ENCODE measurements around the gene PPM1K.
A peak's percentile ranks its signal among the peaks of the same experiment; 100 is the strongest.

Gene PPM1K

DNA sequence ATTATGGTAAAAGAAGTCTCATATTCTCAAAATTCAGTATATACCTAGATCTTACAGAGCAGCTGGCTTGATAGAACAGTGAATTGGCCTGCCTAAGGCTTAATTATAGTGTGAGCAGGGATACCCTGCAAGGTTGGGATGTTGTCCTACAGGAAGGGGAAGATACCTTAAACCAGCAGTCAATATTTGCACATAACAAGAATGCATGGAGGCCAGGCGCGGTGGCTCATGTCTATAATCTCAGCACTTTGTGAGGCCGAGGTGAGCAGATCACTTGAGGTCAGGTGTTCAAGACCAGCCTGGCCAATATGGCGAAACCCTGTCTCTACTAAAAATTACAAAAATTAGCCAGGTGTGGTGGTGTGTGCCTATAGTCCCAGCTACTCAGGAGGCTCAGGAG lies 67.2 kb downstream of the PPM1K start:
- no peak for DNase-seq (ENCODE audit: low spot score)

DNA sequence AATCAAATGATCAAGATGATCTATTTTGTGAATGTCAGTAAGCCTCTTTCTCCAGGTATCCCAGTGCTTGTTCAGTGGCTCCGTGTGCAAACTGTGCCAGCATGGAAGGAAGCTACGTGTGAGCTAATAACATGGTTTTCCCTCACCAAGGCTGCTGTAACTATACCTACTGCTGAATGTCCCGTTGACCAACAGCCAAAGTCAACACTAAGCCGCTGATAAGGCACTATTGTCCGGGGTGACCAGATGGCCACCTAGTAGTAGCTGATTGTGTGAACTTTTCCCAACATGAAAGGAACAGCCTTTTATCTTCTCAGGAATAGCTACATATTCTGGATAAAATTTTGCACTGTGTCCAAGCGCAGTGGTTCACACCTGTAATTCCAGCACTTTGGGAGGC lies 68.0 kb downstream of the PPM1K start:
- no peak for DNase-seq (ENCODE audit: low spot score)

DNA sequence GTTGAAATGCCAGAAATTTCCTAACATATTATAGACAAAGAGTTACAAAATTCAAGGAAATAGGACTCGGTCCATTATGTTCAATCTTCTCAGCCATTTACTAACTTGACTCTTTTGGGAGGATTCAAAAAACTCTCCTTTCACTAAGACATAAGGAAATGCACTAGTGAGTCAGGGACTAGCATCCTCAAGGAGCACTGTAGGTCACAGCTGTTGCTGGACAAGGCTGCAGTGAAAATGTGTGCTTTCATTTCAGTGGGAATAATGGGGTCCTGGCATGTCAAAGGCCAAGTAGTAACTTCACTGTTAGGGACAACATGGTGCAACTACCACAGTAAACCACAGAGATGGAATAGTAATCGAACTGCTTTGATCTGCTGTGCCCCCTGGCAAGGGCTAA lies 69.0 kb downstream of the PPM1K start:
- no peak for DNase-seq (ENCODE audit: low spot score)

DNA sequence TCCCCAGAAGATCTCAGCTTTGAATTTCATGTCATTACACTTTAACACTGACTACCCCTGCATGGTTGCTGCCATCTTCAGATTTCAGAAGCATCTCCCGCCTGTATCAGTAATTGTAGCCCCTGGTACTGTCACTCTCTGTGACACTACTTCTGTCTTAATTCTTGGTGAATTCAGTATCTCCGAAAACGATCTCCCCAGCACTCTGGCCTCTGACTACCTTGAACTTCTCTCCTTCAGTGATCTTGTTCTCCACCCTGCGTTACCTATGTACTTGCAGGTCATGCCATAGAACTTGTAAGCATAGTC lies 72.2 kb downstream of the PPM1K start:
- DNase-seq (ENCODE audit: low spot score), result no peak

DNA sequence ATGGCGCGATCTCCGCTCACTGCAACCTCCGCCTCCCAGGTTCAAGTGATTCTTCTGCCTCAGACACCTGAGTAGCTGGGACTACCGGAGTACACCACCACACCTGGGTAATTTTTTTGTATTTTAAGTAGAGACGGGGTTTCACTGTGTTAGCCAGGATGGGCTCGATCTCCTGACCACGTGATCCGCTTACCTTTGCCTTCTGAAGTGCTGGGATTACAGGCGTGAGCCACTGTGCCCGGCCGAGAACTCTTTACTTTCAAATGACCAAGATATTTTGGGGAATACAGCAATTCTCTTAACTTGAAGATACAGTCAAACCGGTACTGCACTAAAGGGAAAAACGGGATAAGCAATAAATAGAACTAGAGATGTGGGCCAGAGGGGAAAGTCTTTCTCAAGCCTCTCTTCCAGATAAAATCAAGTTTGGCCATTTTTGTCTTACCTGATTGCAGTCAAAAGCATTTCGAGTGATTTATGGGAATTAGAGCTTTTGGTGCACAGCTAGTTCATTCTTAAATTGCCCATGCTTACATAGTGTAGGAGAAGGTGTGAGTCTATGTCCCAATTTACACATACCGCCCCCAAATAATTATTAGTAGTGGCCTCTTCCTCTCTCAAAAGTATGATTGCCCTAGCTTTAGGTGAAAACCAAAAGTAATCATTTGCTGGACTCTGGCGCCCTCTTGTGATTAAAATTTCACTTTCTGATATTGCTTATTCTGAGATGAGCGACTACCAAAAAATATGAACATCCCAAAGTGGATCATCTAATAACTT lies 72.7 kb downstream of the PPM1K start:
- peak; percentile 79 for DNase-seq (ENCODE audit: low spot score)

DNA sequence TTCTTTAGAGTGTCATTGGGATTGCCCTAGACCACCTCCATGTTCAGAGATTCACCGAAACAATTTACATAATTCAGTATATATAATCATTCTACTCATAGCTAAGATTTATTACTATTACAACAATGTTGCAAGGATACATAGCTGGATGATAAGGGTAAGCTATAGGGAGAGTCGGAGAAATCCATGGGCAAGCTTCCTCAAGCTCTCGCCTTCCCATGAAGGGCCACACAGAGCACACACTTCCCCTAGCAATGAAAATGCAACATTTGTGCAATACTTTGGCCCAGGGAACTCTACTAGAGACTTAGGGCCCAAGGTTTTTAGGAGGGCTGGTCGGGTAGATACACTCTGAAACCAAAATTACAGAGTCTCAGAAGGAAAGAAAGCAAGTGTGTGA lies 76.2 kb downstream of the PPM1K start:
- no peak for DNase-seq (ENCODE audit: low spot score)

All from cerebellar cortex (tissue), 1 donor.